Stimulated activated CD8-positive, alpha-beta memory T cell treated with anti-CD3 and anti-CD28 coated beads, Interleukin-12 subunit alpha, Interleukin-12 subunit beta, amount 100 ng/mL, for 24 hours (primary cell): ENCODE results near the gene CNOT4.

Experiments
- DNase-seq: peaks from one replicate; pipeline ENCODE4 v3.0.0-alpha.2; 2020; ENCODE audit errors: extremely low read depth

CNOT4 gene, protein sequence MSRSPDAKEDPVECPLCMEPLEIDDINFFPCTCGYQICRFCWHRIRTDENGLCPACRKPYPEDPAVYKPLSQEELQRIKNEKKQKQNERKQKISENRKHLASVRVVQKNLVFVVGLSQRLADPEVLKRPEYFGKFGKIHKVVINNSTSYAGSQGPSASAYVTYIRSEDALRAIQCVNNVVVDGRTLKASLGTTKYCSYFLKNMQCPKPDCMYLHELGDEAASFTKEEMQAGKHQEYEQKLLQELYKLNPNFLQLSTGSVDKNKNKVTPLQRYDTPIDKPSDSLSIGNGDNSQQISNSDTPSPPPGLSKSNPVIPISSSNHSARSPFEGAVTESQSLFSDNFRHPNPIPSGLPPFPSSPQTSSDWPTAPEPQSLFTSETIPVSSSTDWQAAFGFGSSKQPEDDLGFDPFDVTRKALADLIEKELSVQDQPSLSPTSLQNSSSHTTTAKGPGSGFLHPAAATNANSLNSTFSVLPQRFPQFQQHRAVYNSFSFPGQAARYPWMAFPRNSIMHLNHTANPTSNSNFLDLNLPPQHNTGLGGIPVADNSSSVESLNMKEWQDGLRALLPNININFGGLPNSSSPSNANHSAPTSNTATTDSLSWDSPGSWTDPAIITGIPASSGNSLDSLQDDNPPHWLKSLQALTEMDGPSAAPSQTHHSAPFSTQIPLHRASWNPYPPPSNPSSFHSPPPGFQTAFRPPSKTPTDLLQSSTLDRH

DNA sequence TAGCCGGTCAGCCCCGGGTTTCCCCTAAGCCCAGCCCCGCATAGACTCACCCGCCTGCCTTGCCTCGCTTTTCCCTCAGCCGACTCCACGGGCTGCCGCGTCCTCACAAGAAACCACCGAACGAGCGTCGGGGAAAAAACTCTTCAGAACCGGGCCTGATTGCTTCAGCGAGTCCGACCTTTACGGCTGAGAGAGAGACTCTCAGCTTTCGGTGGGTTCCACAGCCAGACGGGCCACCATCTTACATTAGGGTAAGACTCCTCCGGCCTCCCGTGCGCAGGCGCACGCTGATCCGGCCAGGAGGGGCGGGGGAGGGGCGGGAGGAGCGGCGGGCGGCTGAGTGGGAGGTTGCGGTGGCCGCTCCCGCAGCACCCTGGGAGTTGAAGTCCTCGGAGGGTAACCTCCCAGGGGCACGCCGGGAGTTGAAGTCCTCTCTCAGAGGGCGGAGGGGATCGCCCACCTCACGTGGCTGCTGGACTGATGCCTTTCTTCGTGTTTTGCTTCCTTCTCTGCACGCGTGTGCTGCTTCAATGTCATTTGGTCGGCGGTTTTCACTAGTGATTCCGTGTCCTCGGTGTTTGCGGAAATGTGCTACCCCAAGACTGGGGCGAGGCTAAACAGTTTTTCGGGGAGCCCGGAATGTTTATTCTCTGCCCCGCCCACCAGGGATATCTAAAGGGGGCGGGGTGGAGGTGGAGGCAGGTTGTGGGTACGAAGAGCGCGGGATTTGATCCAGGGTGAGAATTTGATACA, at the start of gene CNOT4:
Gene CNOT4, minus strand, starts transcription at position 264 of the 753 bp plus-strand sequence. CDS start 71,771 bp downstream, outside the sequence.
- DNase-seq: peak; percentile 91

DNA sequence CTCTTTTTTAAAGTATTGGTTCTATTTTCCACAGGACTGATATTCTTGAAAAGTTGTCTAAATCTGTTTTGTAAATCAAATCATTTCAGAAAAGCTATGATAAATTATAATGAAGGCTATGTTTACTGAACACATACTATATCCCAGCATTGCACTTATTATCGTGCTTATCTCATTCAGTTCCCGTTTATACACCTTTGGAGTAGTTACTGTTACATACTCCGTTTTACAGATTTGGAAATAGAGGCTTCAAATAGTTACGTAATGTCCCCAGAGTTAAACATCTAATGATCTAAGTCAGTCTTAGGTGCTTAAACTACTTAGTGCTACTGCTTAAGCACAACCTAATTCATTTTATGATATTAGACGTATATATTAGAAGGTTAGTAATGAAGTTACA, 49.0 kb upstream of the CNOT4 start:
- no peak for DNase-seq

DNA sequence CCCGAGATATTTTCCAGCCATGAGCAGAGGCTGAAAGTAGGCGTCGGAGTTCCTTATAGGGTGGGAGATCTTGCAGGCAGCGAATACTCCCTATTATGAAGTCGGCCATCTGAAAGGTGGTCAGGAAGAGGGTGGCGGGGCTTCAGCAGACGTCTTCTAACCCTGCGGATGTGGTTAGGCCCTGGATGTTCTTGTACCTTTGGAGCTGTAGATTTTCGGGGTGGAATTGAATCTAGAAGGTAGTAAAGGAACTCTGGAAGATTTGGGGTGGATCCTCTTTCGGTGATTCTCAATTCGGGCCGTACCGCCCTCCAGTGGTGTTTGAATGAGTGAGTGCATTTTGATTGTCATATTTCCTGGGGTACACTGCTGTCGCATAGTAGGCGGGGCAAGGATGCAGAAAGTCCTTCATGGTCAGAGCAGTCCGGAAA, 48.5 kb upstream of the CNOT4 start:
- peak; percentile 22 for DNase-seq

DNA sequence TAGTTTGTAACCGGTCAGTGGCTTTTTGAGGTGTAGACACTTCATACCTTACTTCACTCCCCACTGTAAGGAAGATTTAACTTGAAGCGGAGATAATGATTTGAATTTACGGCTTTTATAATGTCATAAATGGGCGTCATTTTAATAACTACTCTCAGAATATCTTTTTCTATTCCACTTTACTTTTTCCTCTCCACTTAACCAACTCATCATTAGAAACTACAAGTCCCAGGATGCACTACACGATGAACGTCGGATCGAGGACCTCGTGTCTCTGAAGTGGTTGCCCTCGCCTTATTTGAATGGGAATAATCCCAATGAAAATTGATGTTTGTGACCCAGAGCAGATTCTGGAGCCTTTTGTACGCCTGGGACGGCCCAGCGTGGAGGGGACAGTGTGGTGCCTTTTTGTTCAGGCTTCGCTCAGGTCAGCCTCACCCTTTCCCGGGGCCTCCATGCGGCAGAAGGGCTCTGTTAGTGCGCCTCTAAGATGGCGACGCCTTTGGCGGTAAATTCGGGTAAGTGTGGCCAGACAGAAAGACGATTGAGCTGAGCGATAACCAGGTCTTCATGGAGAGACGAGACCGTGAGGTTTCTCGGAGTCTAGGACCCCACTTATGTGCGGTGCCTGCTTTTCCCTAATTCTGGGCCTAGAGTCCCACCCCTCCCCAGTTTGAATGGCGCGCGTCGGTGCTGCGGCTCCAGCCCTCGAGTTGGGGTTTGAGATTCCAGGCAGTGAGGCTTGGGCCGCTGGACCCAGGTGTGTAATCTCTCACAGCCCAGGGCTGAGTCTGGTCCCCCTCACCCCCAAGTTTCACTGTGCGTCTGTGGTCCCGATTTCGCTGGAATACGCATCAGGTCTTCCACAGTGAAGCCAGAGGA, 47.8 kb upstream of the CNOT4 start, which contains the start of gene NUP205:
Gene NUP205, plus strand, starts transcription at position 463 of the 882 bp plus-strand sequence. Its CDS starts 28 bp downstream, at position 491.
- peak; percentile 44 for DNase-seq

DNA sequence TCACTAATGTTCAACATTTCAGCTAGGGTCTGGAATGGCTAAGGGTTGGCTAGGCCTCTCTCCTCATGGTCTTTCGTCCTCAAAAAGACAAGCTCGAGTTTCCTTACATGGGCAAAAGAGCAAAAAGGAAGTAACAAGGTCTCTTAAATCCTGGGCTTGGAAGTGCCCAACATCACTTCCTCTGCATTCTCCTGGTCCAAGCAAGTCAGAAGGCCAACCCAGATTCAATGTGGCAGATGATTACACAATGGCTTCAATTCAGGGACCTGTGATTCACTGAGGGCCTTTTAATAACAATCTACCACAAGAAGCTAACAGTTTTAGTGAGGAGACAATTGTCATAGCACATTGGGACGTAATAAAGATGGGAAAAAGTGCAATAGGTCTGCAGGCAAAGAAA, 43.4 kb upstream of the CNOT4 start:
- no peak for DNase-seq

DNA sequence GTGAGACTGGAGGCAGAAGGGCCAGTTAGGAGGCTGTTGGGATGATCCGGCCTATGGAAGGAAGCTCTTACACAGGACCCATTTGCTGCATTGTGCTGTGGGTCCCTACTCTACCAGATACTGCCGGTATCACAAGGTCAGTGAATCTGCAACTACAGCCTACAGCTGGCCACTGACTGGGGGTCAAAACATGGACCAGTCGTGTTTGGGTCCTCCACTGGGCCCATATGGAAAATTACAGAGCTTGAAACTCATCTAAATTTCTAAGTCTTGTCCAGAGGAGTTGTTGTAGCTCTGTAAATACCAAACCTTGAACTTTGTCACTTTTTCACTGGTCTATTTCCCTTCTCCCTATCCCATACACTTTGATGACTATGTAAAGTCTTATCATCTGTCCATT, 42.2 kb upstream of the CNOT4 start:
- DNase-seq: no peak

DNA sequence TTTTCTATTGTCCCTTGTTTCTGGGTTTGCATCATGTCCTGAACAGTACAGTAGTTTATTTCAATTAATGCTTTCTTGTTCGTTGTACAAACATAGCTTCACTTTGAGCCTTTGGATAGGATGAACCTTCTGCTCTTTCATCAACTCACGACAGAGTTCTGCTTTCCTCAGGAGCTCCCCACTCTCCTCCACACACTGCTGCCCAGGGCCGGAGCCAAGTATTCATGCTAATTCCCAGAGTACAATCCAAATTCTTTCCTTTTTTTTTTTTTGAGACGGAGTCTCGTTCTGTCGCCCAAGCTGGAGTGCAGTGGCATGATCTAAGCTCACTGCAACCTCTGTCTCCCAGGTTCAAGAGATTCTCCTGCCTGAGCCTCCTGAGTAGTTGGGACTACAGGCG, 40.3 kb upstream of the CNOT4 start:
- DNase-seq: no peak

DNA sequence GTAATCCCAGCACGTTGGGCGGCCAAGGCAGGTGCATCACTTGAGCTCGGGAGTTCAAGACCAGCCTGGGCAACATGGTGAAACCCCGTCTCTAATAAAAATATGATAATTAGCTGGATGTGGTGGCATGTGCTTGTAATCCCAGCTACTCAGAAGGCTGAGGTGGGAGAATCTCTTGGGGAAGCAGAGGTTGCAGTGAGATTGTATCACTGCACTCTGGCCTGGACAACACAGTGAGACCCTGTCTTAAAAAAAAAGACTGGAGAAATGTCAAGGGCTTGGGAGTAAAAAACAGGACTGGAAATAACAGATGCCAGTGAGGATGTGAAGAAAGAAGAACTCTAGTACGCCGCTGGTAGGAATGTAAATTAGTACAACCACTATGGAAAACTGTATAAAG, 31.1 kb upstream of the CNOT4 start:
- DNase-seq: no peak

DNA sequence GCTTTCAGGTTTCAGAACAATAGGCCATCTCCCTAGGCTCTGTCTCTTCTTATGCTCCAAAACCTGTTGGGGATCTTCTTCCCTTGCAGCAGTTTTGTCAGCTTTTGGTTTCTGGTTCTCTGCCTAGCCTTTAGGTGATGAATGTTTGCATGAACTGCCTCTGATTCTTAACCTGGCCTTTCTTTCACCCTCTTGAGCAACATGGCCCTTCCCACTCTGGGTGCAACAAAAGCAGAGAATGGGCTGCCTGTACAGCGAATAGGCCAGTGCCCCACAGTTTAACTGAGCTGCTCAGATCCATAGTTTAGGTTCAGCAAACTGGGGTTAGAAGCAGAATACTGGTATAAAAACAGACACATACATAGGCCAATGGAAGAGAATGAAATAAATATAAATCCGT, 29.7 kb upstream of the CNOT4 start:
- no peak for DNase-seq

DNA sequence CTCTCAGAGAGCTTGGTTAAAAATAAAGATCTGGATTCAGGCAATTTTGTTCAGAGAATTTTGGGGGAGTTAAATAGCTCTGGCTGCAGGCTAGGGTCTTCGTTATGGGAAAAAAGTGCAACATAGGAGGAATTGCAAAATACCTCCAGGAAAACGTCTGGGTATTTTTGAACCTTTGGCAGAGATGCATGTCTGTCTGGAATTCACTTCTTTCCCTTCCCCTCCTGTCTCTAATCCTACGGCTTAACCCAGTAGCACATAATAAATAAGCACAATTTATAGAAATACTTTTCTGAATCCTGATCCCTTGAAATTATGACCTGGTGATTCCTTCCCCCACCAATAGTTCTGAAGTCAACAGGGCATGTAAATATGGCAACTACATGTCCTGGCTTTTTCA, 28.5 kb upstream of the CNOT4 start:
- no peak for DNase-seq

DNA sequence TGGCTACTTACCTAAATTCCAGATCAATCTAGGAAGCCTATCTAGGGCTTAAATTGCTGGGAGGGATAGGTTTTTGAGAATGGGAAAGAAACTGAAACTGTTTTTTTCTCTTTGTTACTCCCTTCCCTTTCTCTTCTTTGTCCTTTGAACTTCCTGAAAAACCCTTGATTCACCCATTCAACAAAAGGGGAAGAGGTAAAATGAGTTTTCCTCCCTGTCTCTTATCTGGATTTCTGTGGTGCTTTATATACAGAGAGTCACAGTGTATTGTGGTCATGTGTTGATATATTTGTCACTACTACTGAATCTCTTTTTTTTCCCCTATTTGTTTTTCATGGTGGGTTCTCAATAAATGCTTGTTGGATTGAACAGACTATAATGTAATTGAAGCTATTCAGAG, 28.0 kb upstream of the CNOT4 start:
- no peak for DNase-seq

DNA sequence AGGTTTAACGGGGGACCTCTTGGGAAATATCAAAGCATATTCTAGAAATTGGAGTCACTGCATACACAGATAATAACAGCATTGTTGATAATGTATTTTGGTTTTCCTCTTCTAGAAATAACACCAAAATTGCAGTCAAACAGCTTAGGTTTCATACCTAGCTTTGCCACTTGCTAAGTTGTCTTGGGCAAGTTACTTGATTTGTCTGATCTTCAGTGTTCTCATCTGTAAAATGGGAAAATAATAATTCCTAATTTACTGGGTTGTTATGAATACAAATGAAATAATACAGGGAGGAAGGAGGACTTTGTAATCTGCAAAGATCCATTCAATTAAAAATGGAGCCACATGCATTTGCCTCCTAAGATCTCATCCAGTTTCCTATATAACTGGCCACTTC, 27.6 kb upstream of the CNOT4 start:
- DNase-seq: no peak

DNA sequence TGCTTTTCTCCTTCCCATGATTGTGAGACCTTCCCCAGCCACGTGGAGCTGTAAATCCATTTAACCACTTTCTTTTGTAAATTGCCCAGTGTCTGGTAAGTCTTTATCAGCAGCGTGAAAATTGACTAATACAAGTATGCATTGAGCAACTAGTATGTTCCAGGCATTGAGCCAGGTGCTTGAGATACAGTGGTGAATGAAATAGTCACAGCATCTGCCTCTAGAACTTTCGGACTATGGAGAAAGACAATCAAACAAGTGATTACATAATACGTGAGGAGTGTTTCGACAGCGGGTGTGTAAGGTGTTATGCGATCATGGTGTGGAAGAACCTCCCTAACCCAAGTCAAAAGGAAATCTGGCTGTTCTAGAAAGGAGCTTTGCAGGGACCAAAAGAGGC, 26.2 kb upstream of the CNOT4 start:
- no peak for DNase-seq

DNA sequence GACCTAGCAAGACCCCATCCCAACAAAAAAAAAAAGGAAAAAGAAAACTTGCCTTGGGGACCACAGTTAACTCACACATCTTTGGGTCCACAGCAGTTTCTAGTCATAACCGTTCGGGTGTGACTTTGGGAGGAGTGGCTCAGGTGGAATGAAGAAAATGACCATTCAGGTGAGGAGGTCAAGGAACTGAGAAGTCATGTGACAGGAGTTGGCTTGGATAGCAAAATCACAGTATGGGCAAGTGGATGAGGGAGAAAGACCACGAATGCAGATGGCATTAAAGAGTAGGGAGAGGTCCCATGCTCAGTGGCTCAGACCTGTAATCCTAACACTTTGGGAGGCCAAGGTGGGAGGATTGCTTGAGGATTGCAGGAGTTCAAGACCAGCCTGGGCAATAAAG, 17.1 kb upstream of the CNOT4 start:
- no peak for DNase-seq

DNA sequence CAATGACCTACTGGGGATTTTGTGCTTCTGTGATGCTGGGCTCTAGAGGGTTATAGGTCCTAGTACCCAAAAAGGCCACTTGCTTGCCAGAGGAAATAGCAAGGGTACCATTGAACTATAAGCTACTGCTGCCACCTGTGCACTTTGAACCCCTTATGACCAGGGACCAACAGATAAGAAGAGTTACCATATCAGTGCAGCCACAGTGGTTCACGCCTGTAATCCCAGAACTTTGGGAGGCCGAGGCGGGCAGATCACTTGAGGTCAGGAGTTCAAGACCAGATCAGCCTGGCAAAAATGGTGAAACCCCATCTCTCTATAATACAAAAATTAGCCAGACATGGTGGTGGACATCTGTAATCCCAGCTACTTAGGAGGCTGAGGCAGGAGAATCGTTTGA, 15.5 kb upstream of the CNOT4 start:
- no peak for DNase-seq

DNA sequence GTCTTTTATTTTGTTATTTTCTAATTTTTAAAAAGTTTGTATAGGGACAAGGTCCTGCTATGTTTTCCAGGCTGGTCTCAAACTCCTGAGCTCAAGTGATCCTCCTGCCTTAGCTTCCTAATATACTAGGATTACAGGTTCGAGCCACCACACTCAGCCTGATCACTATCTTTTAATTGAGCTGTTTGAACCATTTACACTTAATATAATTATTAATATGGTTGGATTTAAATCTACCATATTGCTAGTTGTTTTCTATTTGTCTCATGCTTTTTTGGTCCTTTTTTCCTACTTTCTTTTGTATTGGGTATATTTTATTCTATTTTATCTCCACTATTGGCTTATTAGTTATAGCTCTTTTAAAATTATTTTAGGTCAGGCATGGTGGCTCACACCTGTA, 13.2 kb upstream of the CNOT4 start:
- no peak for DNase-seq

DNA sequence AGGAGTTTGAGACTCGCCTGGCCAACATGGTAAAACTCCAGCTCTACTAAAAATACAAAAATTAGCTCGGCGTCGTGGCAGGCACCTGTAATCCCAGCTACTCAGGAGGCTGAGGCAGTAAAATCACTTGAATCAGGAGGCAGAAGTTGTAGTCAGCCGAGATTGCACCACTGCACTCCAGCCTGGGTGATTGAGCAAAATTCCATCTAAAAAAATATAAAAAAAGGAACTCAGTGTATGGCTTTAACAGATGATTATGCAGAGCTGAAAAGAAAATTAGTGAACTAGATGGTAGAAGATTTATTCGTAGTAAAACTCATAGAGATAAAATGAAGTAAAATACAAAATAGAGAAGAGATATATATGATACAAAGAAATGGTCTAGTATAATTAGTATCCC, 12.6 kb upstream of the CNOT4 start:
- DNase-seq: no peak

DNA sequence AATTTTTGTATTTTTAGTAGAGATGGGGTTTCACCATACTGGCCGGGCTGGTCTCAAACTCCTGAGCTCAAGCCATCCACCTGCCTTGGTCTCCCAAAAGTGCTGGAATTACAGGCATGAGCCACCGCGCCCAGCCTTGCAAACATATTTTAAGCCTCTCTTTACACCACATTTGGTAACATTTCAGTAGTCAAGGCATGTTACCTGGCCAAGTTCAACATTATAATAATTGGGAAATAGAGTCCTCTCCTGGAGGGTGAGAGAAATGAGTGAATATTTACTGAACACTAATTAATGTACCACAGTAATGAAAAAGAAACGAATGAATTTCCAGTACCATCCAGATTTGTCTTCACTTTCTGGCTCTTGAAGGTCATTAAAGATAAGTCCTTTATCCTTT, 10.0 kb upstream of the CNOT4 start:
- DNase-seq: no peak

DNA sequence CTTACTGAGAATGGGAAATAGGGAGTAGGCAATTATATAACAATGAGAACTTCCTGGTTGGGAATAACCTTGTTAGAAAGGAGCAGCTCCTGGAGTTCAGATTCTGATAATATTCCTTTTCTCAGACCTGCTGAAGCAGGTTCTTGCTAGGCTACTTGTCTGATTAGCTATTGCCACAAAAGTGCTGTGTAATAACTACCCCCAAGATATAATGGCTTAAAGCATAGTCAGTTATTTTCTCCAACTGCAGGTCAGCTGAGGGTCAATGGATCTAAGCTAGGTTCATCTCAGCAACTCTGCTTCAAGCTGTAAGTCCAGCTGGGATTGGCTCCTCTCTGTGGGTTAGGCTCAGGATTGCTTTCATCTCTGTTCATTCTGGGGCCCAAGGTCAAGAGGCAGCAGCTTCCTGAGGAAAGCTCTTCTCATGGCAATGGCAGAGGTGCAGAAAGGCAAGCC, 9.4 kb upstream of the CNOT4 start:
- DNase-seq: no peak

DNA sequence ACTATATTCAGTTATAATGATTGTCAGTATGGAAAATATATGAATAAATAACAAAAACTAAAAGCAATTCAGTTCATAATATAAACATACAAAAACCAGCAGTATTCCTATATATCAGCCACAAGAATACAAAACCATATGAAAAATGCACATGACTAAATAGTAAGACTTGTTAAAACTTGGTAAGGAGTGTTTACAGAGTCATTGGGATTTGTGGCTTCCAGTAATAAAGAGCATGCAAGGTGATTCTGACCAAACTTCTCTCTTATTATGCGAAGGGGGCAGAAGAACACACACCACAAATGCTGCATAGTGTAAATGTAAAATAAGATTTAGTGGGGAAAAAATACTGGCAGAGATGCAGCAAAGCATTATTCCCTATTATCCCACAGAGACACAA, 8.8 kb upstream of the CNOT4 start:
- no peak for DNase-seq

DNA sequence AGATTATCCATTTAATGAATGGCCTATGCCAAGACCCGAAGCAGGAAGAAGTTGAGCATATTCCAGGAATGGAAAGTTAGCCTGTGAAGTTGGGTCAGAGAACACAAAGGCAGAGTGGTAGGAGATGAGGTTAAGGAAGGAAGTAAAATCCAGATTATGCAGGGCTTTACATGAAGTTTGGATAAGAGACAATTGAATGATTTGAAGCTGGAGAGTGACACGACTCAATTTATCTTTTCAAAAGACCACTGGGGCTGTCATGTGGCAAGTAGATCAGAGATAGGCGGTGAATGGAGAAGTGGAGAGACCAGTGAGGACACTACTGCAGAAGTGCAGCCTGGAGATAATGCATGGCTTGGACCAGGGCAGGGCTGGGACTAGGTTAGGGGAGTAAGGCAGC, 7.2 kb upstream of the CNOT4 start:
- DNase-seq: no peak
